ENCODE data around the gene STAT3. TPM values are rescaled to one million over a fixed set of nuclear protein-coding genes. Genes with fewer than 3 reads are reported as not detected.

The STAT3 gene
- total and polyA plus RNA-seq, 9 of the 15 experiments (the other 6 are each of a cell fraction or from before 2014, with no cell fraction given), result 90.0 to 179 (median 114) TPM

DNA sequence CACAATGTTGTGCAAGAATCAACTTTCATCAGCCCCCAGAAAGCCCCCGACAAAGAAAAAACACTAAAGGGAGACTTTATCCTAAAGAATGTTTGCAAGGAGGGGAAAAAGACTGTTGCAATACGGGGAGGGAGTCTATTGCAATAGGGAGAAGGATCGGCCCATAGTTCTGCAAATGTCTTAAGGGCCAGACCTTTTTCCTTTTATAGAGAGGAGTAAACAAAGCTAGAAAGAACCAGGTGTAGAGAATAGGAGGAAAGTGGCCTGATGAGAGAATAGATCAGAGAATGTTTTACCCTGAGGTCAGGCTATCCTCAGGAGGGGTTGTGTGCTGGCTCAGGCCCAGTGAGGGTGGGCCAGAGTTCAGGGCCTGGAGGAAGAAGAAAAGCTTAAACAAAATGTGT lies 43.5 kb upstream of the STAT3 start:
- no peak overlapping the region for H3K27ac ChIP-seq (ENCODE audit: extremely low read depth, low read depth, low read length)
- H3K4me1 ChIP-seq (replicated peaks in 1 of 2; ENCODE audit: control insufficient read depth in 2 of 2, insufficient read depth in 2 of 2, low read length in 2 of 2), result peaks cover 5 to 10% of the 10 kb centered on the region in 2 experiments; a peak in 3 of 5 replicates
- no peak for FAIRE-seq
- no peak overlapping the region for H3K4me3 ChIP-seq
- intact Hi-C loops (cut with micrococcal nuclease) (no loop called here), in situ Hi-C loops (cut with MboI) (no loop called here)
- H3K27me3 ChIP-seq (ENCODE audit: control insufficient read depth in 2 of 2, insufficient read depth in 2 of 2, low read length in 2 of 2), result no peaks in the 10 kb centered on the region
- ChIA-PET POLR2A (interaction anchor here (1.2 kb wide), 1 partner anchor 9 kb away, joined by 5 read pairs; the partner anchor contains the start of gene CAVIN1), CTCF (ENCODE audit: low intra/inter-chr PET ratio) (no interaction called here)
- no TSS peak for BruUV-seq (replicated peaks)
- no peak for ATAC-seq
- no peaks in the 10 kb centered on the region for H3K36me3 ChIP-seq (ENCODE audit: control insufficient read depth, insufficient read depth, low read length)
- H2AFZ ChIP-seq (ENCODE audit: low read depth, low read length), result 0 out of 2 replicates have a peak overlapping the region, but pooled peaks have one; percentile 23
- no peaks in the 10 kb centered on the region for H3K9me3 ChIP-seq (replicated peaks; ENCODE audit: control insufficient read depth, insufficient read depth, low read depth, low read length)
- no peak overlapping the region for H3K9ac ChIP-seq (ENCODE audit: insufficient read depth in 1 of 2, low read depth in 2 of 2, low read length in 2 of 2)
- TF ChIP-seq, protein P1, sequence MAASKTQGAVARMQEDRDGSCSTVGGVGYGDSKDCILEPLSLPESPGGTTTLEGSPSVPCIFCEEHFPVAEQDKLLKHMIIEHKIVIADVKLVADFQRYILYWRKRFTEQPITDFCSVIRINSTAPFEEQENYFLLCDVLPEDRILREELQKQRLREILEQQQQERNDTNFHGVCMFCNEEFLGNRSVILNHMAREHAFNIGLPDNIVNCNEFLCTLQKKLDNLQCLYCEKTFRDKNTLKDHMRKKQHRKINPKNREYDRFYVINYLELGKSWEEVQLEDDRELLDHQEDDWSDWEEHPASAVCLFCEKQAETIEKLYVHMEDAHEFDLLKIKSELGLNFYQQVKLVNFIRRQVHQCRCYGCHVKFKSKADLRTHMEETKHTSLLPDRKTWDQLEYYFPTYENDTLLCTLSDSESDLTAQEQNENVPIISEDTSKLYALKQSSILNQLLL (CRISPR knock-in tag; IDR thresholded peaks at IDR 0.05; ENCODE audit: borderline replicate concordance), result no peak
- no peak for TF ChIP-seq CHCHD3 (CRISPR knock-in tag; IDR thresholded peaks at IDR 0.05)
- no peak for TF ChIP-seq TRIM24 (IDR thresholded peaks at IDR 0.05)
- TF ChIP-seq, protein P2, sequence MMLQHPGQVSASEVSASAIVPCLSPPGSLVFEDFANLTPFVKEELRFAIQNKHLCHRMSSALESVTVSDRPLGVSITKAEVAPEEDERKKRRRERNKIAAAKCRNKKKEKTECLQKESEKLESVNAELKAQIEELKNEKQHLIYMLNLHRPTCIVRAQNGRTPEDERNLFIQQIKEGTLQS (IDR thresholded peaks at IDR 0.05), result no peak
- TF ChIP-seq, protein P2 (CRISPR knock-in tag; conservative IDR thresholded peaks at IDR 0.05), result no peak
- no peak for TF ChIP-seq PRDM10 (IDR thresholded peaks at IDR 0.05; ENCODE audit: partially characterized antibody)
- TF ChIP-seq TFAP4 (CRISPR knock-in tag; IDR thresholded peaks at IDR 0.05; ENCODE audit: borderline replicate concordance), result no peak
- no peak for TF ChIP-seq CLOCK (CRISPR knock-in tag; IDR thresholded peaks at IDR 0.05; ENCODE audit: borderline replicate concordance)
- TF ChIP-seq, protein P3, sequence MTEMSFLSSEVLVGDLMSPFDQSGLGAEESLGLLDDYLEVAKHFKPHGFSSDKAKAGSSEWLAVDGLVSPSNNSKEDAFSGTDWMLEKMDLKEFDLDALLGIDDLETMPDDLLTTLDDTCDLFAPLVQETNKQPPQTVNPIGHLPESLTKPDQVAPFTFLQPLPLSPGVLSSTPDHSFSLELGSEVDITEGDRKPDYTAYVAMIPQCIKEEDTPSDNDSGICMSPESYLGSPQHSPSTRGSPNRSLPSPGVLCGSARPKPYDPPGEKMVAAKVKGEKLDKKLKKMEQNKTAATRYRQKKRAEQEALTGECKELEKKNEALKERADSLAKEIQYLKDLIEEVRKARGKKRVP (CRISPR knock-in tag; IDR thresholded peaks at IDR 0.05), result no peak
- no peaks in the 10 kb centered on the region for H3K9me1 ChIP-seq (ENCODE audit: control insufficient read depth, insufficient read depth, low read length)
- no peaks in the 10 kb centered on the region for H3K79me2 ChIP-seq (ENCODE audit: control insufficient read depth, insufficient read depth, low read length)
- DNase-seq (ENCODE audit: extremely low read depth in 1 of 4, low spot score in 3 of 4), result no peak
- no peaks in the 10 kb centered on the region for H4K20me1 ChIP-seq (replicated peaks; ENCODE audit: control insufficient read depth, insufficient read depth, low read length)
- 58% methylated on average over 3 of the region's 3 CpGs for WGBS (ENCODE audit: insufficient coverage, low coverage, missing lambda C conversion rate)
- H3K4me2 ChIP-seq (ENCODE audit: insufficient read depth, low read length), result no peak overlapping the region
